Lower leg skin (tissue), 3 donors: ENCODE measurements around the gene GPR87.

ENCODE experiments used
- CTCF ChIP-seq, 3 donors: fragments of 450-650 bp; IDR thresholded peaks; one replicate each; pipeline ENCODE4 v1.5.1; 2016; ENCODE audit warnings: antibody characterized with exemption in 3 of 3, mild to moderate bottlenecking in 3 of 3, moderate library complexity in 2 of 3
- POLR2A ChIP-seq, 2 donors: fragments of 450-650 bp; IDR thresholded peaks; one replicate each; pipeline ENCODE4 v1.6.1; 2016 to 2017; ENCODE audit warnings: antibody characterized with exemption in 2 of 2, mild to moderate bottlenecking in 1 of 2, moderate library complexity in 1 of 2

DNA sequence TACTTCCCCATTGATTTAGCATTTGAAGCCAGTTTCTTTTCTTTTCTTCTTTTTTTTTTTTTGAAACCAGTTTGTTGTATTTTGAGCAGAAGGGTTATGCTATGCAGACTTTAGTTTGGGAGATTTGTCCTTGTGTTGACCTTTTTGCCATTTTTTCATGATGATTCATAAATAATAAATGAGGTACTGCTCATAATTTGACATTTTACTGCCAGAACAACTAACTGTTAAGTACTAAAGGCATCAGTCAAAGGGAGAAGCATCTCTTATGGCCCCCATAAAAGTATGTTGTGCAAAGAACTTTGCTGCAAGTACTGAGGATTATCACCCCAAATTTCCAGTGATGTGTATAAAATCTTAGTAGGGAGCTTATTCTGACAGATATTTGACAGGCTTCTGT is 1.7 kb upstream of the GPR87 start:
- TF ChIP-seq CTCF (IDR thresholded peaks at IDR 0.05) (no peak), POLR2A (IDR thresholded peaks at IDR 0.05) (no peak)
